Caco-2 (cell line): ENCODE data around the gene LMO2. TPM values are rescaled to one million over a fixed set of nuclear protein-coding genes. Genes with fewer than 3 reads are reported as not detected.

Source experiments
- BruUV-seq: library from RNA; stranded (reverse); fragments of 400-500 nt; replicated peaks from 2 replicates; lab custom pipeline; 2021; lab: Mats Ljungman, UMichigan
- CTCF ChIA-PET: fragments of 300-600 bp; sonication (Branson Sonifier 250); formaldehyde crosslinking; loops from one replicate; lab custom pipeline; 2022; ENCODE audit warnings: antibody characterized with exemption; lab: Charles Lee
- POLR2A ChIA-PET: fragments of 300-600 bp; sonication (Branson Sonifier 250); formaldehyde crosslinking; loops from one replicate; lab custom pipeline; 2022; ENCODE audit warnings: antibody characterized with exemption; lab: Charles Lee
- DNase-seq, 2 experiments: peaks; one replicate each; pipeline versions ENCODE4 v3.0.0 to v3.0.0-alpha.2; 2020 to 2022
- H3K27me3 ChIP-seq: replicated peaks from 2 replicates; pipeline ENCODE4 v1.6.0; 2011; ENCODE audit warnings: low read length; ENCODE audit not compliant: control insufficient read depth, insufficient read depth
- H3K36me3 ChIP-seq: 2 replicates; pipeline ENCODE4 v1.5.1; 2011; ENCODE audit warnings: low read length; ENCODE audit not compliant: control insufficient read depth, insufficient read depth
- H3K4me1 ChIP-seq: fragments of 250-450 bp; sonication (Bioruptor Pico); 2 replicates; pipeline ENCODE4 v1.5.1; 2020; ENCODE audit warnings: mild to moderate bottlenecking
- H3K4me3 ChIP-seq: 2 replicates; pipeline ENCODE4 v1.5.1; 2011; ENCODE audit warnings: low read depth, mild to moderate bottlenecking, control low read depth, low read length
- H3K9me3 ChIP-seq: fragments of 250-450 bp; sonication (Bioruptor Pico); 2 replicates; pipeline ENCODE4 v1.5.1; 2020; ENCODE audit warnings: mild to moderate bottlenecking, moderate library complexity
- H3K27ac Mint-ChIP-seq: one replicate; pipeline ENCODE4 v1.8.0; 2022; ENCODE audit warnings: mixed read lengths; ENCODE audit not compliant: unreplicated experiment
- H3K27me3 Mint-ChIP-seq: one replicate; pipeline ENCODE4 v1.8.0; 2022; ENCODE audit warnings: mixed read lengths; ENCODE audit not compliant: insufficient read depth, unreplicated experiment
- H3K36me3 Mint-ChIP-seq: one replicate; pipeline ENCODE4 v1.8.0; 2022; ENCODE audit warnings: mild to moderate bottlenecking, mixed read lengths; ENCODE audit not compliant: insufficient read depth, unreplicated experiment
- H3K4me1 Mint-ChIP-seq: one replicate; pipeline ENCODE4 v1.8.0; 2022; ENCODE audit warnings: low read depth, mixed read lengths; ENCODE audit not compliant: unreplicated experiment
- H3K4me3 Mint-ChIP-seq: one replicate; pipeline ENCODE4 v1.8.0; 2022; ENCODE audit warnings: mild to moderate bottlenecking, moderate library complexity, mixed read lengths; ENCODE audit not compliant: unreplicated experiment
- H3K9me3 Mint-ChIP-seq: one replicate; pipeline ENCODE4 v1.8.0; 2022; ENCODE audit warnings: mixed read lengths; ENCODE audit not compliant: unreplicated experiment
- intact Hi-C: fragments of 100-400 bp; cut with micrococcal nuclease; formaldehyde crosslinking; loops from one replicate; pipeline ENCODE4 v1.10.0; 2022; ENCODE audit not compliant: unreplicated experiment
- total RNA-seq: library from RNA; stranded (reverse); gene quantifications from 2 replicates; pipeline ENCODE4 v1.2.3, GENCODE V29; 2022
- TF ChIP-seq, protein P1 (sequence below), 2 experiments: fragments of 200-600 bp in 1 of 2; IDR thresholded peaks; 1 replicate in 1 of 2; 2 replicates in 1 of 2; pipeline versions ENCODE4 v1.5.1 to v1.8.0; 2011 to 2022; ENCODE audit warnings: antibody characterized with exemption in 1 of 2, control low read depth in 1 of 2, inconsistent platforms in 1 of 2, low read depth in 1 of 2, low read length in 1 of 2, mild to moderate bottlenecking in 1 of 2, moderate library complexity in 1 of 2; ENCODE audit not compliant: insufficient read depth in 1 of 2, severe bottlenecking in 1 of 2, unreplicated experiment in 1 of 2

Gene LMO2
- total RNA-seq, 1 experiment from 2014 or later: 0.29 TPM

DNA sequence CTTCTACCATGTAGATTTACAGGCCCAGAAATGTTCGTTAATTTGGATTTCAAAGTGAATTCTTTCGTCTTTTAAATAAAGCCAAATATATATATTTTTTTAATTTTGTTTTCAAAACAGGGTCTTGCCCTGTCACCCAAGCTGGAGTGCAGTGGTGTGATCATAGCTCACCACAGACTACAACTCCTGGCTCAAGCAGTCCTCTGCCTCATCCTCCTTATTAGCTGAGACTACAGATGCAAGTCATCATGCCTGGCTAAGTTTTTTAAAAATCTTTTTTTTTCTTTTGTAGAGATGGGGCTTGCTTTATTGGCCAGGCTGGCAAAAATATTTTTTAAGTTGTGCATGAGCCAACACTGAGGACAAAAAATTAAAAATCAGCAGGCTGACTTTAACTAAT is 5.0 kb upstream of the LMO2 start:
- Mint-ChIP-seq H3K27ac (no peak overlapping the region), H3K9me3 (no peaks in the 10 kb centered on the region), H3K27me3 (peaks cover 3% of the 10 kb centered on the region), H3K4me1 (no peaks in the 10 kb centered on the region), H3K36me3 (no peaks in the 10 kb centered on the region), H3K4me3 (no peak overlapping the region)
- no peaks in the 10 kb centered on the region for H3K4me1 ChIP-seq
- no peak for DNase-seq
- TF ChIP-seq, protein P1, sequence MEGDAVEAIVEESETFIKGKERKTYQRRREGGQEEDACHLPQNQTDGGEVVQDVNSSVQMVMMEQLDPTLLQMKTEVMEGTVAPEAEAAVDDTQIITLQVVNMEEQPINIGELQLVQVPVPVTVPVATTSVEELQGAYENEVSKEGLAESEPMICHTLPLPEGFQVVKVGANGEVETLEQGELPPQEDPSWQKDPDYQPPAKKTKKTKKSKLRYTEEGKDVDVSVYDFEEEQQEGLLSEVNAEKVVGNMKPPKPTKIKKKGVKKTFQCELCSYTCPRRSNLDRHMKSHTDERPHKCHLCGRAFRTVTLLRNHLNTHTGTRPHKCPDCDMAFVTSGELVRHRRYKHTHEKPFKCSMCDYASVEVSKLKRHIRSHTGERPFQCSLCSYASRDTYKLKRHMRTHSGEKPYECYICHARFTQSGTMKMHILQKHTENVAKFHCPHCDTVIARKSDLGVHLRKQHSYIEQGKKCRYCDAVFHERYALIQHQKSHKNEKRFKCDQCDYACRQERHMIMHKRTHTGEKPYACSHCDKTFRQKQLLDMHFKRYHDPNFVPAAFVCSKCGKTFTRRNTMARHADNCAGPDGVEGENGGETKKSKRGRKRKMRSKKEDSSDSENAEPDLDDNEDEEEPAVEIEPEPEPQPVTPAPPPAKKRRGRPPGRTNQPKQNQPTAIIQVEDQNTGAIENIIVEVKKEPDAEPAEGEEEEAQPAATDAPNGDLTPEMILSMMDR (IDR thresholded peaks at IDR 0.05; ENCODE audit: insufficient read depth in 1 of 2, low read depth in 1 of 2, low read length in 1 of 2, severe bottlenecking in 1 of 2, unreplicated experiment in 1 of 2): no peak
- BruUV-seq: no TSS peak
- no peaks in the 10 kb centered on the region for H3K36me3 ChIP-seq
- intact Hi-C loops: no loop called here
- no peaks in the 10 kb centered on the region for H3K9me3 ChIP-seq
- H3K4me3 ChIP-seq: no peak overlapping the region
- ChIA-PET CTCF (no interaction called here), POLR2A (no interaction called here)
- H3K27me3 ChIP-seq: no peaks in the 10 kb centered on the region

DNA sequence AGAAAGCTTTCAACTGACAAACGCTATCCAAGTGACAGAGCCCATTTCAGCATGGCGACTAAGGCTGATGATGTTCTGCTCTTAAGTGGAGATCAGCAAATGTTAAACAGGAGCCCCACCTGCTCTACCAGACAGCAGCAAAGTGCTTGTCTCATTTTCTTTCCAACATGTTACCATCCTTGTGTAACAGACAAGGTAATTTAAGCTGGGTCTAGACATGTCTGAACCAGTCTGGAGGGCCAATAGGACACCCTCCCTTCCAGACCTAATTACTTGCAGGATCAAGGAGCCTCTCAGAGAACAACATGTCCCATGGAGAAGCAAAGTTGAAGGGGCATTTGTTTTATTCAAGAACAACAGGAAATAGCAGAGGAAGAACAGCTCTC is 3.9 kb upstream of the LMO2 start:
- ChIA-PET CTCF (no interaction called here), POLR2A (no interaction called here)
- intact Hi-C loops: no loop called here
- TF ChIP-seq, protein P1 (IDR thresholded peaks at IDR 0.05; ENCODE audit: insufficient read depth in 1 of 2, low read depth in 1 of 2, low read length in 1 of 2, severe bottlenecking in 1 of 2, unreplicated experiment in 1 of 2): no peak
- Mint-ChIP-seq H3K4me3 (no peak overlapping the region), H3K4me1 (no peaks in the 10 kb centered on the region), H3K9me3 (no peaks in the 10 kb centered on the region), H3K27me3 (no peaks in the 10 kb centered on the region), H3K36me3 (no peaks in the 10 kb centered on the region), H3K27ac (no peak overlapping the region)
- no peak for DNase-seq
- Histone ChIP-seq H3K36me3 (no peaks in the 10 kb centered on the region), H3K4me1 (no peaks in the 10 kb centered on the region), H3K4me3 (no peak overlapping the region), H3K9me3 (no peaks in the 10 kb centered on the region), H3K27me3 (no peaks in the 10 kb centered on the region)
- BruUV-seq: no TSS peak

DNA sequence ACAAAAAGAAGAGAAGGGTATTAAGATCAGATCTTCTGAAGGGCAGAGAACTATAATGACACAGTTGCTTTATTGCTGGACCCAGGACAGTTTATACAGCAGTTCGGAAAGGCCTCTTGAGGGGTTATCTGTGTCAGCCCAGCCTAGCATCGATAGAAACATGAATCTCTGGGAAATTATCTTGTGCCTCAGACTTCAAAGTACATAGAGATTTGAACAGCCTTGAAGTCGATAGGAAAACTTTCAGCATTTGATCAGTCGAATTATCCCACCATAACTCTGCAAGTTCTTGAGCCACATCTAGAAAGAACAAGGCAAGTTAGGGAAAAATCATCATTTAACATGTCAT is 2.5 kb upstream of the LMO2 start:
- no TSS peak for BruUV-seq
- POLR2A ChIA-PET: no interaction called here
- Histone ChIP-seq H3K4me3 (no peak overlapping the region), H3K36me3 (no peaks in the 10 kb centered on the region), H3K27me3 (no peaks in the 10 kb centered on the region), H3K4me1 (no peaks in the 10 kb centered on the region), H3K9me3 (no peaks in the 10 kb centered on the region)
- CTCF ChIA-PET: no interaction called here
- Mint-ChIP-seq H3K4me1 (no peaks in the 10 kb centered on the region), H3K27me3 (no peaks in the 10 kb centered on the region), H3K4me3 (no peak overlapping the region), H3K9me3 (no peaks in the 10 kb centered on the region), H3K36me3 (no peaks in the 10 kb centered on the region), H3K27ac (no peak overlapping the region)
- no peak for DNase-seq
- TF ChIP-seq, protein P1 (IDR thresholded peaks at IDR 0.05; ENCODE audit: insufficient read depth in 1 of 2, low read depth in 1 of 2, low read length in 1 of 2, severe bottlenecking in 1 of 2, unreplicated experiment in 1 of 2): no peak
- intact Hi-C loops: no loop called here
